HG03135 (cell line): ENCODE measurements around the gene SOX5.
"Not testable (repeated sequence)": the region's sequence is repeated elsewhere in the genome, so short reads cannot be mapped to it uniquely, and the experiment has no call there.

Source experiments
- ATAC-seq: cut with Tn5 transposase; IDR thresholded peaks from one replicate; pipeline ENCODE4 v1.9.1; 2021; ENCODE audit warnings: mild to moderate bottlenecking, moderate library complexity; ENCODE audit not compliant: unreplicated experiment

Gene SOX5

DNA sequence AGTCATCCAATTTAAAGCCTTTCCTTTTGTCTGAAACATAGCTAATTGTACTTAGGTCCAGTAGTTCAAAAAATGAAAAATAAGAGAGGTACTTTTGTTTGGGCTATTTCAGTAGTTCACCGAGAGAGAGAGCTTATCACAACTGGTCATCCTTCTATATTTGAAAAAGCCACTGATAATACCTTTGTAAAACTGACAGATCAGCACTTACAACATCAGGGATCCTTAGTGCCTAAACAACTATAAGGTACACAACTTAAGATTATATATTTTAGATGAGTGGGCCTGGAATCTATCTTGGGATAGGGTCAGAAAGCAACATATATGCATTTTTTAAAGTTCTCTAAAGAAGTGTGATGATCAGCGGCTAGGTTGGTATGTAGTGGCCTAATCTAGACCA is 97.9 kb downstream of the SOX5 start:
- ATAC-seq, result no peak

DNA sequence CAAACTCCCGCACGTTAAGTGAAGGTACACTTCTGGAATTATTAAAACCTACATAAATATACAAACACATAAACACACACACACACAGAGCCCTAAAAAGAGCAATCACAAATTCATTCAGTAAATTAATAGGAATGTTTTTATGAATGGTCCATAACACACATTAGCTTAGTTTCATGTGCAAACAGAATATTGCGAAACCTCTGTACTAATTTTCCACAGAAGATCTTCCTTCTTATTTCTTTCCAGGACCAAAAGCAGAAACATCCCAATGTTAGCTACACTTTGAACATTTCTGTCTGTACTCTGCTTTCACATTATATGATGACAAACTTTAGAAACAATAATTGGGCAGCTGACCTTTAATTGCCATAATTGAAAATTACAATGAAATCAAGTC is 101.6 kb downstream of the SOX5 start:
- no peak for ATAC-seq

GRCh38 chr12:23843958-23844357 is 105.5 kb downstream of the SOX5 start:
- ATAC-seq, result no peak

- ATAC-seq, result no peak
These were observed 115.4 kb downstream of the SOX5 start for GRCh38 chr12:23834076-23834475.

DNA sequence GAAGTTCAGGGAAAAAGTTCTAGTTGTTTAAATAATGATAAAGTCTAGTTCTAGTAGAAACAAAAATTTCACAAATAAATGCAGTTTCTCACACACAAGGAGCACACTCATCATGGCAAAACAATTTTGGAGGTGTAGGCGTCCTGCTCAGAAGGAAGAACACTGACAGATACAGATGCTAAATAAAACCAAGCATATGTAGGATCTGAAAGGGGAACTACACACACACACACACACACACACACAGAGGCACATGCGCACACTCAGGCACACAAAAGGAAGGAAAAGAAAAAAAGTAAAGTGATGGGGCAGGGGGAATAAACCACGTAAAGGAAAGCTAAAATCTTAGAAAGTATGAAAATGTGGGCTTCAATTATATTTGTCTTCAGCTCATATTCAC is 117.7 kb downstream of the SOX5 start:
- ATAC-seq, result no peak

- ATAC-seq, result no peak
These were observed 119.3 kb downstream of the SOX5 start for GRCh38 chr12:23830210-23830609.

DNA sequence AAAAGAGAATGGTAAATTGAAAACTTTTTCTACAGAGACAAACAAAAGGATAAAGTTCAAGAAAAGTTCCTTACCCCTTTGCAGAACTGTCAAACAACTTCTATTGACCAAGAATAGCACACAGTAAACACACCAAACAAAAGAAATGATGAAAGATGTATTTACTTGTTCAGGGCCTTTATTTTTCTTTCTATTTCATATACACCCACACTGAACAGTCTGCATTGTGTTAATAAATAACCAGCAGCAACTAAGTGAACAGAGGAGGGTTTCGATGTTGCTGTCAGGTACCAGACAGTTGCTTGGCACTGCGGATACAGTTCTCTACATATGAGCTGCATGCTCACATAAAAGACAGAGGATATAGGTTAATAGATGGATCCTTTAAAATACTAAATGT is 122.1 kb downstream of the SOX5 start:
- no peak for ATAC-seq

DNA sequence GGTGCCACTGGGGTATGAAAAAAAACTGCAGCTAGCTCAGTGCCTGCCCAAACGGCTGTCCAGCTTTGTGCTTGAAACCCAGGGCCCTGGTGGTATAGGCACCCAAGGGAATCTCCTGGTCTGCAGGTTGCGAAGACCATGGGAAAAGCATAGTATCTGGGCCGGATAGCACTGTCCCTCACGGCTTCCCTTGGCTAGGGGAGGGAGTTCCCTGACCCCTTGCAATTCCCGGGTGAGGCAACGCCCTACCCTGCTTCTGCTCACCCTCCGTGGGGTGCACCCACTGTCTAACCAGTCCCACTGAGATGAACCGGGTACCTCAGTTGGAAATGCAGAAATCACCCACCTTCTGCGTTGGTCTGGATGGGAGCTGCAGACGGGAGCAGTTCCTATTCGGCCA is 124.3 kb downstream of the SOX5 start:
- not testable (repeated sequence) for ATAC-seq

GRCh38 chr12:23824358-23824757 is 125.1 kb downstream of the SOX5 start:
- no peak for ATAC-seq

- not testable (repeated sequence) for ATAC-seq
These were observed 126.6 kb downstream of the SOX5 start for GRCh38 chr12:23822883-23823282.

DNA sequence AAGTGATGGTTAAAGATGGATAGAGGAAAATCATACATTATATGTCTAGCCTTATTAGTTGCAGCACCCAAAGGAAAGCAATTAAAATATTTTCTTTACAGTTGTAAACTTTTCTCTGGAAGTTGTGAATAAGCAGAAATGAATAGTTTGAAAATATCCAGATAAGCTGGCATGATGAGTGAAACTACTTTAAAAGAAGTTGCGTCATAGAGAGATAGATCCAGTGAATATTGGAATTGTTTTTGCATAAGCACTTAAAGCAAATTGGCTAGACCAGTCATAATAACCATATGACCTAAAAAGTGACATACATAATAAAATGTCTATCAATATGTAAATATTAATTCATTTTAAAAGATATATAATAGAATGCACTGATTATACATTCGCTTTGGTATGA is 132.1 kb downstream of the SOX5 start:
- ATAC-seq, result no peak

- no peak for ATAC-seq
These were observed 133.0 kb downstream of the SOX5 start for GRCh38 chr12:23816394-23816851.

- no peak for ATAC-seq
These were observed 133.7 kb downstream of the SOX5 start for GRCh38 chr12:23815810-23816209.

DNA sequence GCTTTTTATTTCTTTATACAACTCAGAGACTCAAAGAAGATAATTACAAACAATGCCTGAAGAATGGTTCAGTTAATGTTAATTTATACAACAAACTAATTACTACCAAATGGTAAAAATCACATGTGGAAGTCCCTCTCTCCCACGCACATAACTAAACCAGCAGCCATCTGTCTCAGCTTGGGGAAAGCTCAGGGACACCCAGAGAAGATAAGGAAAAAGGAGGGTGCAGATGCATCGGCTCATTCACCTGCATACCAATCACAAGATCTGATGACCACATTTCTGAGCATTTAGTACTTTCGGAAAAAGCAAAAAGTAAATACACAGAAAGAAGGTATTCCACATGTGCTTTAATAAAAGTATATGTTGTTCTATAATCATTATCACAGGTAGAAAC is 136.3 kb downstream of the SOX5 start:
- ATAC-seq, result no peak

DNA sequence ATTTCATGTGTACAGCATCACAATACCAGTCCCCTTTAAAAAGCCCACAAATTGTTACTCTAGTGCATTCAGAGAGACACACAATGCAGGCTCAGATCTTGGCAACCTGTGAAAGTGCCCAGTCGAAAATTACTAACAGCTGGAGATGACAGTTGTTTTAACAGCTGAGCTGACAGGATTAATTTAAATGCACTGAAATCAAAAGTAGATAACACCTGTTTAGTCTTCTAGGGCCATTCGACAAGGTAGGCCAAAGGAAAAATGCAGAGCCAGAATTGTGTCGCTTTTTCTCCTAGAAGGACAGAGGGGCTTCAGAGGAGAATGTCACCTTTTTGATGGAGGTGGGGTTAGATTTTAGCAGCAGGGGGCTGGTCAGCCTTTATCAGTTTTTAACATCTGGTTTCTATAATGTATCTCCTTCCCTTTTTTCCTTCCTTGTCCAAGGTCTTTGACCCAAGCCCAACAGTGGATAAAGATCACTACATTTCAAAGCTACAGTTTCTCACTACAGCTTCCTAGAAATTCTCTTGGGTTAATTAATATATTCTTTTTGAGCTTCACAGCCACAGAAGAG is 139.1 kb downstream of the SOX5 start:
- ATAC-seq, result no peak

GRCh38 chr12:23803540-23803939 is 145.9 kb downstream of the SOX5 start:
- no peak for ATAC-seq

- ATAC-seq, result no peak
These were observed 154.0 kb downstream of the SOX5 start for GRCh38 chr12:23795494-23795893.

GRCh38 chr12:23781118-23781517 is 168.4 kb downstream of the SOX5 start:
- no peak for ATAC-seq

DNA sequence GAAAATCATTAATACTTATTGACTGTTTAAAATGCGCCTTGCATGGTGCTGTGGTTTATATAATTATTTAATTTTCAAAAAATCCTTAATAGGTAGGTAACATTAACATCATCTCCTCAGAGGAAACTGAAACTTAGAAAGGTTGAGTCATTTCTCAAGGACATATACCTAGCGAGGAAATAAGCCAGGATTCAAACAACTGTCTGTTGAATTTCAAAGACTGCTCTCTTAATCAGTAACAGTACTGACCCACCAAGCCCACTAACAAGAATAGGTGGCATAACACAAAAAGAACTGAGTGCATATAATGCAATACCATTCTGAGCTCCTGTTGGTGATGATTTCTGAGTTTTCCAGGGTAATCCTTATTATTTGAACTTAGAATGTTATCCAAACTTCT is 174.3 kb downstream of the SOX5 start:
- no peak for ATAC-seq

GRCh38 chr12:23771240-23771949 is 178.1 kb downstream of the SOX5 start:
- ATAC-seq, result no peak

GRCh38 chr12:23770202-23770938 is 179.1 kb downstream of the SOX5 start:
- ATAC-seq, result no peak

DNA sequence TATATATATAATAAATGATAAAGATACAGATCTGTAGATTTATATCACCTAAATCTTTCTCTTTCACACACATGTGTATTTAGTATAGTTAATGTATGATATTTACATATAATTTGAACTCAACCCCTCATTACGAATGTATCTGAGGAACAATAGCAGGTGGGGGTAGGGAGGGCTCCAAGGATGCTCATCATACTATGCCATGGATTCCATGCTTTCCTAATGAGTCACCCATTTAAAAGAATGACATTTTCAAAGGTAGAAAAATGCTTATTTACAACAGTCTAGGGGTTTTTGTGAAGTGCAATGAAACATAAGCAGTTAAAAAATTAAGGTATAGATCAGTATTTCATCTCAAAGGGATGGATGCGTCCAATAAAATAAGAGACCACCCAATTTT is 181.6 kb downstream of the SOX5 start:
- ATAC-seq, result no peak
